ENCODE data around the gene LAMC1.

Gene LAMC1

DNA sequence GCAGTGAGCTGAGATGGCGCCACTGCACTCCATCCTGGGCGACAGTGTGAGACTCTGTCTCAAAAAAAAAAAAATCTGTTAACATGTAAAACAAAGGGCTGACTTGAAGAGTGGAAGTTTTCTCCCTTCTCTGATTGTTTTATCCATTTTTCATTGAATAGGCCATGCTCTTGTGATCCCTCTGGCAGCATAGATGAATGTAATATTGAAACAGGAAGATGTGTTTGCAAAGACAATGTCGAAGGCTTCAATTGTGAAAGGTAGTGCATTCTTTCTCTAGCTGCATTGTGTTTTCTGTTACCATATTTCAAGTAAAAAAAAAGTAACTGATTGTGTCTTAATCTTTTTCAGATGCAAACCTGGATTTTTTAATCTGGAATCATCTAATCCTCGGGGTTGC lies 93.2 kb downstream of the LAMC1 start:
- Histone ChIP-seq H3K27ac (no peak overlapping the region), H3K4me3 (no peak overlapping the region)
- TF ChIP-seq, protein P1, sequence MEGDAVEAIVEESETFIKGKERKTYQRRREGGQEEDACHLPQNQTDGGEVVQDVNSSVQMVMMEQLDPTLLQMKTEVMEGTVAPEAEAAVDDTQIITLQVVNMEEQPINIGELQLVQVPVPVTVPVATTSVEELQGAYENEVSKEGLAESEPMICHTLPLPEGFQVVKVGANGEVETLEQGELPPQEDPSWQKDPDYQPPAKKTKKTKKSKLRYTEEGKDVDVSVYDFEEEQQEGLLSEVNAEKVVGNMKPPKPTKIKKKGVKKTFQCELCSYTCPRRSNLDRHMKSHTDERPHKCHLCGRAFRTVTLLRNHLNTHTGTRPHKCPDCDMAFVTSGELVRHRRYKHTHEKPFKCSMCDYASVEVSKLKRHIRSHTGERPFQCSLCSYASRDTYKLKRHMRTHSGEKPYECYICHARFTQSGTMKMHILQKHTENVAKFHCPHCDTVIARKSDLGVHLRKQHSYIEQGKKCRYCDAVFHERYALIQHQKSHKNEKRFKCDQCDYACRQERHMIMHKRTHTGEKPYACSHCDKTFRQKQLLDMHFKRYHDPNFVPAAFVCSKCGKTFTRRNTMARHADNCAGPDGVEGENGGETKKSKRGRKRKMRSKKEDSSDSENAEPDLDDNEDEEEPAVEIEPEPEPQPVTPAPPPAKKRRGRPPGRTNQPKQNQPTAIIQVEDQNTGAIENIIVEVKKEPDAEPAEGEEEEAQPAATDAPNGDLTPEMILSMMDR (IDR thresholded peaks at IDR 0.05) = no peak
- DNase-seq (ENCODE audit: low spot score) = no peak

DNA sequence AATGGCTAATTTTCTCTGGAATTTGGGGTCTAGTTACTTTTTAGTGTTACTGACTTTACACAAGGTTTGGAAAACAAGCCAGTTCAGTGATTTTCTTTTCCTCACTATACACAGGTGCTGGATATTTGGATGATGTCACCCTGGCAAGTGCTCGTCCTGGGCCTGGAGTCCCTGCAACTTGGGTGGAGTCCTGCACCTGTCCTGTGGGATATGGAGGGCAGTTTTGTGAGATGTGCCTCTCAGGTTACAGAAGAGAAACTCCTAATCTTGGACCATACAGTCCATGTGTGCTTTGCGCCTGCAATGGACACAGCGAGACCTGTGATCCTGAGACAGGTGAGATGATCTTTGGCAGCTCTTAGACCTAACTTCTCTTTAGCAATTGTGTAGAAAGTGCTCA lies 98.4 kb downstream of the LAMC1 start:
- DNase-seq (ENCODE audit: low spot score) = no peak
- no peak overlapping the region for H3K4me3 ChIP-seq
- no peak overlapping the region for H3K27ac ChIP-seq
- TF ChIP-seq, protein P1 (IDR thresholded peaks at IDR 0.05) = no peak

DNA sequence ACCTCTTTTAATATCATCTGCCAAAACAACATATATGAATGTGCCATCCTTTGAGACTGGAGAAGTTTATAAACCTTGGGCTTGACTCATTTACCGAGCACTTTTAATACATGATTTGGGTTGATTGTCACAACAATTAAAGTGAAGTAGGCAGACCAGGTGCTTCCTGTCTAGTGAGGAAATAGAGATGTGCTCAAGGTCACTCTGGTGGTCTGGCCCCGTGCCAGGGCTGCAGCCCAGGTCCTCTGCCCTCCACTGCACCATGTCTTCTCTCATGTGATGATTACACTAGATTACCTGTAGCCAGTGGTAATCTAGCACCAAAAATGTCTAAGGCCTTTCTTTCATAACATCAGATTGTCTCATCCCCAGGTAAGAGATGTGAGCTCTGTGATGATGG lies 101.0 kb downstream of the LAMC1 start:
- no peak for DNase-seq (ENCODE audit: low spot score)
- H3K4me3 ChIP-seq = no peak overlapping the region
- TF ChIP-seq, protein P1 (IDR thresholded peaks at IDR 0.05) = no peak
- H3K27ac ChIP-seq = no peak overlapping the region

DNA sequence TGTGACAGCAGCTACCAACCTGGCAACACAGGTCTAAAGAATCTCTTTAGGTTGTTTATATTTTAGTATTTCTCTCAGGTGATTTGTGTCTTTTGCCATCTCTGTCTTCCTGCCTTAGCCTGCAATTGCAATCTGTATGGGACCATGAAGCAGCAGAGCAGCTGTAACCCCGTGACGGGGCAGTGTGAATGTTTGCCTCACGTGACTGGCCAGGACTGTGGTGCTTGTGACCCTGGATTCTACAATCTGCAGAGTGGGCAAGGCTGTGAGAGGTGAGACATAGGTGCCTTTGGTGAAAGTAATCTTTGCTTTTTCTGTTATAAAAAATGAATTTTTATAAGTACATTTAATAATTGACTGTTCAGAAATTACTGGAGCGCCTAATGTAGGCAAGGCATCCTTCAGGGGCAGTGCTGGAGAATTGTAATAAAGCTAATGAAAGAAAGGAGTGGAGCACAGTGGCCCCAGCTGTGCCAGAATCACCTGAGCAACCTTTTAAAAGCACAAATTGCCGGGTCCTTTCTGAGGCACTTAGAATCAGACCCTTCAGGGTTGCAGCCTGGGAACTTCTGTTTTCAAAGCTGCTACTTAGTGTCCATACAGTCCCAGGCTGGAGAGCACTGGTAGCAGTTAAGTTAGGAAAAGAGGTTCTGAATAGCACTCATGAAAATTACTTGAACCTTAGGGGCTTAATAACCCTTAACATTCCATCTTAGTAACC lies 102.2 kb downstream of the LAMC1 start:
- H3K4me3 ChIP-seq = no peak overlapping the region
- H3K27ac ChIP-seq = no peak overlapping the region
- TF ChIP-seq, protein P1 (IDR thresholded peaks at IDR 0.05) = no peak
- DNase-seq (ENCODE audit: low spot score) = no peak

DNA sequence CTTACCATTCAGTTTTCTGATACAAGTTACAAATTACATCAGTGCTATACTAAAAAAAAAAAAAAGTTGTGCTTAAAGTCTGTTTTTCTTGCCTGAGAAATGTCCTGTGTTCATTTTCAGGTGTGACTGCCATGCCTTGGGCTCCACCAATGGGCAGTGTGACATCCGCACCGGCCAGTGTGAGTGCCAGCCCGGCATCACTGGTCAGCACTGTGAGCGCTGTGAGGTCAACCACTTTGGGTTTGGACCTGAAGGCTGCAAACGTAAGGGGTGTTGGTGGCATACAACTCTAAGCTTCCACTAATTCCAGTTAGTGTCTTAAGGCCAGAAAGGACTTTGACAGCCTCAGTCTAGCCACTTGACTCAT lies 102.8 kb downstream of the LAMC1 start:
- no peak for DNase-seq (ENCODE audit: low spot score)
- TF ChIP-seq, protein P1 (IDR thresholded peaks at IDR 0.05) = no peak
- peak overlapping the region in 1 of 2 donors; percentile 25 for H3K27ac ChIP-seq
- H3K4me3 ChIP-seq = no peak overlapping the region

DNA sequence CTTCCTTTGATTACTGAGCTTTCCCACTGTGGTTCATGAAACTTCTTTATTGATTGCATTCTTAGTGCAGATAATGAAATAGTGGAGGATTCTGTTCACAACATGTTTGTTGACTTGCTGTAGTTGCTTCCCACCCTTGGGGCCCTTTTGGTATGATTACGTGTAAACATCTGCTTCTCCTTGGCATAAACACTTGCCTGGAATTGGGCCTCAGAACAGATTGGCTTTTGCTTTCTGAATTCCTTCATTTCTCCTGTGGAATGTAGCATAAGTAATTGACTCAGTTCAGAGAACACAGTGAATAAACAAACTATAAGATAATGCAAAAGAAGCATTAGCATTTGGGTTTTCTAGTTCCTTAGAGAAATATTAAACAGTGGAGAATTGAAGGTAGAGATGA lies 103.3 kb downstream of the LAMC1 start:
- no peak for DNase-seq (ENCODE audit: low spot score)
- Histone ChIP-seq H3K27ac (no peak overlapping the region), H3K4me3 (no peak overlapping the region)
- TF ChIP-seq, protein P1 (IDR thresholded peaks at IDR 0.05) = no peak

DNA sequence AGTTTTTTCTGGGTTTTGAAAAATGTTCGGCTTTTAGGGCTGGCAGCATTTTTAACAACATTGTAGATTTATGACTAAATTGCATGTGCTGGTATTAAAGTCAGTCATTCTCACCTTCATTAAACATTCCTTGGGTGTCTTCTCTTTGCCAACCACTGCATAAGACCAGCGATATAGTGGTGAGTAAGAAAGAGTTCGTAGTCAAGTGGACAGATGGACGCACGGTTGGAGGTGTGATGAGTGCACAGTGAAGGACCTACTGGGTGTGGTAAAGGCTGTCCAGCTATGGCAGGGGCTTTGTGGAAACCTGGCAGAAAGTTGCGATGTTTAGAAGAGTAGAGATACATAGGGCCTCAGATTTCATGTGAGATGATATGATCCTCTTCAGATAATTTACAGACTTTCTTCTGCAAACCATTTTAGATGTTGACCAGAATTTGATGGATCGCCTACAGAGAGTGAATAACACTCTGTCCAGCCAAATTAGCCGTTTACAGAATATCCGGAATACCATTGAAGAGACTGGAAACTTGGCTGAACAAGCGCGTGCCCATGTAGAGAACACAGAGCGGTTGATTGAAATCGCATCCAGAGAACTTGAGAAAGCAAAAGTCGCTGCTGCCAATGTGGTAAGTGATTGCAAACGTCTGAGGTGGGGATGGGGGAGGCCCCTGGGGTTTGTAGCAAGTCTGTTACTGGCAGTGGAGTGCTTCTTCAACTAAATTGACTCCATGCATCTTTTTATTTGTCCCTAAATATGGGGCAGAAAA lies 106.9 kb downstream of the LAMC1 start:
- H3K27ac ChIP-seq = no peak overlapping the region
- TF ChIP-seq, protein P1 (IDR thresholded peaks at IDR 0.05) = no peak
- no peak for DNase-seq (ENCODE audit: low spot score)
- H3K4me3 ChIP-seq = no peak overlapping the region

Measured in coronary artery (tissue), 2 donors.